GM21515 (cell line): Measurements from ENCODE around the gene PALLD.

Experiments
- ATAC-seq: cut with Tn5 transposase; IDR thresholded peaks from one replicate; pipeline ENCODE4 v1.9.1; 2021; ENCODE audit not compliant: unreplicated experiment

The PALLD gene

DNA sequence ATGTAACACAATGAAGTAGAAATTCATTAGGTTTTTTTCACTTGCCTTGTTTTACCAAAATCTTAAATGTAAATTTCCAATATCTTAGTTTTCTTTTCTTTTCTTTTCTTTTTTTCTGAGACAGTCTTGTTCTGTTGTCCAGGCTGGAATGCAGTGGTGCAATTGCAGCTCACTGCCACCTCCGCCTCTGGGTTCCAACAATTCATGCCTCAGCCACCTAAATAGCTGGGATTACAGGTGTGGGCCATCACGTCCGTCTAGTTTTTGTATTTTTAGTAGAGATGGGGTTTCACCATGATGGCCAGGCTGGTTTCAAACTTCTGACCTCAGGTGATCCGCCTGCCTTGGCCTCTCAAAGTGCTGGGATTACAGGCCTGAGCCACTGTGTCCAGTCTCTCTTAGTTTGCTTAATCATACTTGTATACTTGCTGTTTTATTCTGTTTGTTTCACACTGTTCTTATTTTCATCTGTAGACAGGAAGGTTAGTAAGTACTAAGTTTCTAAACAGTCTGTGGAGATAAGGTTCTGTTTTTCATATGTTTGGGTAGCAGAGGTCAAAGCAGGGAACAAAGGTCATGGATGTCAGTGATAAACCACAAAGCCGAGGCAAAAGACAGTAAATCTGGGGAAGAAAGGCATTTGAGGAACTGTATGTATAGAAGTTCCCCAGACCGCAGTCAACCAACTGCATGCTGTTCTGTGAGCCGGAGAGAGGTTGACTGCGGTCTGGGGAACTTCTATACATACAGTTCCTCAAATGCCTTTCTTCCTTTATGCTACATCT, 384.2 kb downstream of the PALLD start:
- ATAC-seq: peak; percentile 65

DNA sequence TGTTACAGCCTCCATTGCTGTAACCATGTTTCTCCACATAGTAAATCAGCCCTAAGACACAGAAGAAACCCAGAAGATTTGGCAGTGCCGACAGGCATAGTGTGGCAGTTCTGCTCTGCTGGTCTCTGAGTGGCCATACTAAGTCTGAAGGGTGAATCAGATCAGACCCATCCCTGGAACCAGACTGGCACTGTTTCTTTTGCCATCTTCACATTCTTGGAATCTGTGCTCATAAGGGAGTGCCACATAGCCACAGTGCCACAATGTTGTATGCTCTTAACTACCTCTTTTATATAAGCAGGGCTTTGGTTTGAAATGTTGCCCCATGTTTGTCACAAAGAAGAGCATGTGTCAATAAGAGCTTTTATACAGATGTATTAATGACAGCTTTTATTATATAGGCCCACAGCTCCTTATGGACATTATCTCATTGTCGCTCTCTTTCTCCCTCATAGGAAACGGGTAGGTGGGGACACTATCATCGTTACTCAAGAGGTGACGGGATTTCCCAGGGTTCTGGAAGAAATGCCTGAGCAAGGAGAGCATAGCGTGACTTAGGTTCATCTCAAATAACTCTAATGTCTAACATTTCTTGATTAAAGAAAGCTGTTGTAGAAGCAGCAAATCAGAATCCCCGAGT, 385.0 kb downstream of the PALLD start:
- no peak for ATAC-seq

DNA sequence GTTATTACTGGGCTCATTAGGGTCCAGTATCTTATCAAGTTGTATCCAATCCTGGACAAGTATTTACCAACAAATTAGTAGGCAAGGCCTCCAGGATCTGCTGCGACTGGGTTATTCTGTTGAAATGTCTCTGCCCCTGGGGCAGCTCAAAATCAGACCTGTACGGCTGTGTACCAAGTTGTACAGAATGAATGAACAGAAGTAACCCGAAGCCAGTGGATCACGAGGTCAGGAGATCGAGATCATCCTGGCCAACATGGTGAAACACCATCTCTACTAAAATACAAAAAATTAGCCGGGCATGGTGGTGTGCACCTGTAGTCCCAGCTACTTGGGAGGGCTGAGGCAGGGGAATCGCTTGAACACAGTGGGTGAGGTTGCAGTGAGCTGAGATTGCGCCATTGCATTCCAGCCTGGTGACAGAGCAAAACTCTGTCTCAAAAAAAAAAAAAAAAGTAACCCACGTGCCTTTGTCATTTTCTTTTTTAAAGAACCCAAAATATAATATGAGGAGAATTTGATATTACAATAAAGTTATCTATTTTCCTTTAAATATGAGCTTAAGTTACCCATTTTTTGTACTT, 385.9 kb downstream of the PALLD start:
- no peak for ATAC-seq

DNA sequence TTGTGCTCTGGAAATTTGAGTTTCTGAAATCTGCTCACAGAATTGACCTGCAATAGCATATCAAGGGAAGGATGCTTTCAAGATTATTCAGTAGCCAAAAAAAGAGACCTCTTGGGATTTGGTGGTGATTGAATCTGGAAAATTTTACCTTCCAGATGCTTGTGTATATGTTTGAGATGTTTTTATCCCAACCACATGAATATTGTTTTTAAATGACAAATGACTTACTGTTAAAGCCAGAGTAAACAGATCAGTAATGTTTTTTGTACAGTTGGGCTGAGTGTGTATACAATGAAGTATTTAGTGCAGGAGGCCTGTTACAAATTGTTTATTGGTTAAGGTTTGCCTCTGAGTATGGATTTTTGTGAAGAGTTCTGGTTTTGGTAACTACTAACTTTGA, 386.7 kb downstream of the PALLD start:
- ATAC-seq: no peak

DNA sequence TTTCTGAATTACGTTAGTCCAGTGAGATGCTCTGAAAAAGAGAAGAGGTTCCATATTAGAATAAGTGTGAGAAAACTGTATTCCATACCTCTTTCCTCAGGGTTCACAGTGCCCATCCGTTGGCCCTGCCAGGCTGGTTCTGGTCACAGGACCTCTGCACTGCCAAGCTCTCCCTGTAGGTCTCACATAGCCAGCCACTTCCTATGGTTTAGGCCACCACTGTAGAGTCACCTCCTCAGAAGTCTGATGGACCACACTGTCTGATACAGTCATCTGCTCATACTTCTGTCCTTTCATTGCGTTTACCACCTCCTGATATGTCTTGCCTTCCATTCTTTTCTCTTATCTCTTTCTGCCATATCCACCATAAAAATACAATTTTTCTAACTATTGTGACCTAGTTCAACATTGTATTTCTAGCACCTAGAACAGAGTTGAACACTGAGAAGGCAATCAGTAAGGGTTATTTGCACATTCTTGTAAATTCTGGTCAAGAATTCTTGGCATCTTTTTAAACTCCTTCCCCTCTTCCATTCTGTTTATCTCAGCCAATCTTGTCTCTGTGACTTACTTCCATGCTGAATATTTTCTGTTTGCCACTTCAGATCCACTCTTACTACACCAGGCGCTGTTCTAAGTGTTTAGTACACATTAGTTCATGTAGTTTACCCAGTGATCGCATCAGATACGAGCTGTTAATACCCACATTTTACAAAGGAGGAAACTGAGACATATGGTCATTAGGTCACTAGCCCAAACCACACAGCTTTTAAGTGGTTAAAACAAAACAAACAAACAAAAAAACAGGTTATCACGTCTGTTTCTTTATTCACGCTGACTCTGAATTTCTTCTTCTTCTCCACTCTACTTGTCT, 387.6 kb downstream of the PALLD start:
- ATAC-seq: no peak

DNA sequence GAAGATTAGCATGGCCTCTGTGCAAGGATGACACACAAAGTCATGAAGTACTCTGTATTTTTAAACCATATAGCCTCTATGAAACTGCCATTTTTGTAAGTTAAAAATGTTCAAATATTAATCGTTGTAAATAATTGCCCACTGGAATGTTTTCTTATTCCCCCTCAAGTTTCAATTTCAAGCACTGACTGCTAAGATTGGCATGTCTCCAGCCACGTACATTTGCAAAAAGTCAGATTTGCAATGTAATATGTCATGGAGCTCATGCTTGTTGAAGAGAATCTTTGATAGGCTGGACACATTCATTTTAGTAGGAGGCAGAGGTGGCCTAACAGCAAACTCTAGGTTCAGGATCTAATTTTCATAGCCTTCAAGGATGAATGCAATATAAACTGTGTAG, 388.5 kb downstream of the PALLD start:
- ATAC-seq: no peak

DNA sequence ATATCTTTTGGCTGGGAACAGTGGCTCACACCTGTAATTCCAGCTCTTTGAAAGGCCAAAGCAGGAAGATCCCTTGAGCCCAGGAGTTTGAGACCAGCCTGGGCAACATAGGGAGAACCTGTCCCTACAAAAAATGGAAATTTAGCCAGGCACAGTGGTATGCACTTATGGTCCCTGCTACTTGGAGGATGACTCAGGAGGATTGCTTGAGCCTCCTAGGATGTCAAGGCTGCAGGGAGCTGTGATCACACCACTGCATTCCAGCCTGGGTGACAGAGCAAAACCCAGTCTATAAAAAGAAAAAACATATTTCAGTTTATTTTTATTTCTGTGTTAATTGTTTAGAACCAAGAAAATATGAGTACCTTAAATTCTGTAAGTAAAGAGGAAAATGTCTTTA, 389.5 kb downstream of the PALLD start:
- no peak for ATAC-seq

DNA sequence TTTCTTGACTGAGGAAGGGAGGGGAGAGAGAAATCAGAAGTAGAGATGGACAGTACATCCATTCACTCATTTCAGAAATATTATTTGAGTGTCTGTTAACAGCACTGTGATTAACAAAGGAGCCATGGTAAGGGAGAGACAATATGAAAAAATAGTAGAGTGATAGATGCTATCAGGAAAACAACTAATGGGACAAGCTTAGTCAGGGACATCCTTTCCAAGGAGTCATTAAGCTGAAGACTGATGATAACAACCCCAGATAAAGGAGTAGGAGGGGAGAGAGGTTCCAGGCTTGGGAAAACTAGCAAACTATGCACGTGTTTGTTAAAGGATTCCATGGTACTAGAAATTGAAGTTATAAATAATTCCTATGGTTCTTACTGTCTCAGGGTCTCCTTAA, 391.0 kb downstream of the PALLD start:
- ATAC-seq: no peak

DNA sequence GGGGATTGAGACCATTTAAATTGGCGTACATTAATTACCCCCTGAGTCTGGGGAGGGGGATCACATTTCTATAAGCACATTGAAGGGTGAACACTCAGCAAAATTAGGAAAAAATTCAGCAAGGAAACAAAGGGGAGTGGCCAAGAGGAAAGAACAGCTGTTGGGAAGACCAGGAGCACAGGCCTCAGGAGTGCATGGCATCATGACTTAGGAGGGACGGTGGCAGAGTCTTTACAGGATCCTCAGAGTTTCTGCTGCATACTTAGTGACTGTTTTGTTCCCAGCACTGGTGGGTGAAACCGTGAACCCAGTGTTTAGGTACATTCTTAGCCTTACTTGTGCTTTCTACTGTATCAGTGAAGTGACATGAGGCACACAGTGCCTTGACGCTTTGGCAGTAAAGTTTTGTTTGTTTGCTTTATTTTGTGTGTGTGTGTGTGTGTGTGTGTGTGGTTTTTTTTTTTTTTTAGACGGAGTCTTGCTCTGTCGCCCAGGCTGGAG, 391.9 kb downstream of the PALLD start:
- ATAC-seq: no peak

DNA sequence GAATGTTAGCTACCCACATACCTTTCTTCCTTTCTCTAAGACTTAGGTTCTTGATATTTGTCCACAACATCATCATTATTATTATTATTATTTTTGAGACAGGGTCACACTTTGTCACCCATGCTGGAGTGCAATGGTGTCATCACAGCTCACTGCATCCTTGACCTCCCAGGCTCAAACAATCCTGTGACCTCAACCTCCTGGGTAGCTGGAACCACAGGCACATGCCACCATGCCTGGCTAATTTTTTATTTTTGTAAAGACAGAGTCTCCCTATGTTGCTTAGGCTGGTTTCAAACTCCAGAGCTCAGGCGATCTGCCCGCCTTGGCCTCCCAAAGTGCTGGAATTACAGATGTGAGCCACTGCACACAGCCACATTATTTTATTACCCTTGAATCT, 394.2 kb downstream of the PALLD start:
- ATAC-seq: no peak

DNA sequence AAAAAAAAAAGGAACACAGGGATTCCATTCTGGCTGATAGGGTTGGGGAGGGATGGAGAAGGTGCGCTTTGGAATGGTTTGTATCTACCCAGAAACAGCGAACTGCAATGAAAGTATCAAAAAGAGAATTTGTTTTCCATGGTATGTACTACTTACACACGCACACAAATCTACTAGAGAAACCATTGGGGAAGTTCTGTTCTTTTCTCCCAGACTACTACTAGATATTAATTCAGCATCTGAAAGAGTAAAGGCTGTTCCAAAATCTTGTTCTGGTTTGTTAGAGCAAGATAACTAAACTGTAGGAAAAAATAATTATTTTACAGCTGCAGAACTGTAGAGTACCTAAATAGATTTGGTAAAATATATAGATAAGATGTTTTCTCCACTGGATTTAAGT, 394.8 kb downstream of the PALLD start:
- no peak for ATAC-seq

DNA sequence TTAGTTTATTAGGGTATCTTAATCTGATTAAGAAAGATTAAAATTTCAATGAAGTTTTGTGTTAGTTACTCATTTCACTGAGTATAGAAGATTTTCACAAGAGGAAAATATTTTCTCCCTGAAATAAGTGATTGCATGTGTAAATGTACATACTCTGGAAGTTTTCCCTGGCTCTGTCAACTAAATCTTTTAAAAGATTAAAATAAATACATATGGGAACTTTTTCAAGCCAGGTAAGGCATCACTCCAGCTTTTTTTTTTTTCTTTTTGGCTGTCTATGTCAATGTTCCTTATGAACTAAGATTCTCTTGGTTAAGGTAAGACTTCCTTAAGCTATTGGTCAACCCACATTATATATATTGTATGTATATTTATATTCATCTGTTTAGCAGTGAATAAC, 395.6 kb downstream of the PALLD start:
- ATAC-seq: no peak

DNA sequence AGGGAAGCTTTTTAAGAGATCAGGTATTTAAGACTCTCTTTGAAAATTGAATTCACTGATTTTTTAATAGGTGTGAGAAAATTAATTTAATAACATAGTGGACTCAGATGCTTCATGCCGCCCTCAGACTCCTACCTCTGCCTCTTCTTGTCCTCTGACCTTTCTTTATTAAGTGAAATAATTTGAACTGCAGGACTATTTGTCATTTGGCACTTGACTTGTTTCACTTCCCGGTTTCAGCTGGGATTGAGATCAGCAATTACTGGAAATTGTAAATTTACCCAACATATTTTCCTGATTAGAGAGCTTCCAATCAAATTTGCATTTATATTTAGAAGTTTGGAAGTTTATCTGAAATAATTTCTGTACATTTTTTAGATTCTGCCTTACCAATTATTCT, 396.4 kb downstream of the PALLD start:
- ATAC-seq: no peak

DNA sequence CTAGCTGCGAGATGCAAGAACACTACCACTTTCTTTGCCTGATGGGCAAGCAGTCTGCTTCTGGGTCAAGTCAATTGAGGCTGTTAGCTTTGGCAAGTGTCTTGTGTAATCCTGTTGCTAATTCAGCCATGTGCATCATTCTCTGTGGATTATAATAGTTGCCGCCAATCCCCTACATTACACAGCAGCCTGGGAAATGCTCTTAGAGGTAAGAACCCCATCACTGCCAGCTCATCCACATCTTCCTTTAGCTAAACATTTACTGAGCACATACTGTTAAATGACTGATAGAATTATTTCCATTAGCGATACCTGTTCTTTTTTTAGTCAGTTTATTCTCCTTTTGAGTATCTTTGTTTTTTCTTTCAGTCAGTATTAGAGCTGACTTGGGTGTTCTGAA, 397.0 kb downstream of the PALLD start:
- ATAC-seq: no peak

DNA sequence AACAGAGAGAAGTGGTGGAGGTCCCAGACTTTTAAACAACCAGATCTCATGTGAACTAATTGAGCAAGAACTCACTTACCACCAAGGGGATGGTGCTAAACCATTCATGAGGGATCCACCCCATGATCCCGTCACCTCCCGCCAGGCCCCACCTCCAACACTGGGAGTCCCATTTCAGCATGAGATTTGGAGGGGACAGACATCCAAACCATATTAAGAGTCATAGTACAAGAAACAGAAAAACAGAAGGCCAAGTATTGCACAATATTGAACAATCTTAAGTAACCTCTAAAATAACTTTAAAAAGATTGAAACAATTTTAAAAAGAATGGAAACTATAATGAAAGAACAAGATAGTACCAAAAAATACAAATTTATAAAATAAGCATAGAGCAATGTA, 403.2 kb downstream of the PALLD start:
- no peak for ATAC-seq

DNA sequence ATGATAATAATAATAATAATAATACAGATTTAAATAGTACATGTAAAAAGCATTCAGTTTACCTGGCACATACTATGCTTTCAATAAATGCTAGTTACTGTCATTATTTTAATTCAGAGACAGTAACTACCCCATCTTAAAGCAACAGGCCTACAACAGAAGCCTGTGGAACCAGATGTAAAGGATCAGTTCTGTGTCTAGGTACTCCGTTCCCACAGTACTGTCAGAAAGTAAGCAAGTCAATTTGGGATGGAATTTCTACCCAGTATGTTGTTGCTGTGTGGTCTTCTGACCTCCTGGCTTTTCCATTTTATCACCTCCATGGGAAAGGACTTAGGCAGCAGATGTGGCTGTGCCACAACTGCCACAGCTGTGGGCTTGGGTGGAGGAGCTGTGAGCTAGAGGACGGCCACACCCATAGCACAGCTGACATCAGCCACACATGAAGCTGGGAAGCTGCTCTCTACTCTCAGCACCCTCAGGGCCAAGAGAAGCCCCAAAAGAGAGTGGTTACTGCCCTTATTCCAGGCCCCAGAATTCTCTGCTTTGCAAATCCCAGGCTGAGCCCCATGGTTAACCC, 410.4 kb downstream of the PALLD start:
- no peak for ATAC-seq

DNA sequence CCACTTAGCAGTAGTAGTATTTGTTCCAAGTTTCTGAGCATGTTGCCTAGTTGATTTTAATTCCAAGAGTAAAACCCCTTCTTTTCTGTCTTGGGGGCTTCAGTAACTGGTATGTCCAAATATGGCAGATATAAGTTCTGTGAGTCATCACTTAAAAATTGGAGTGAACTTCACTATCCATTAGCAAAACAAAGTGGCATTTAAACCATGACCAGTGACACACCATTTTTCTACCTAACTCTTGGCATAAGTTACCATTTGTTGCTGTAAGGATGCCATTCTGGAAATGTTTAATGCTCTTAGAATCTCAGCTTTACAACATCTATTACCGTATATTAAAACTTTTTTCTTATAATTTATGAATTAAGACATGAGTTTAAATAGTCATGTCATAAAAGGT, 411.2 kb downstream of the PALLD start:
- ATAC-seq: no peak

DNA sequence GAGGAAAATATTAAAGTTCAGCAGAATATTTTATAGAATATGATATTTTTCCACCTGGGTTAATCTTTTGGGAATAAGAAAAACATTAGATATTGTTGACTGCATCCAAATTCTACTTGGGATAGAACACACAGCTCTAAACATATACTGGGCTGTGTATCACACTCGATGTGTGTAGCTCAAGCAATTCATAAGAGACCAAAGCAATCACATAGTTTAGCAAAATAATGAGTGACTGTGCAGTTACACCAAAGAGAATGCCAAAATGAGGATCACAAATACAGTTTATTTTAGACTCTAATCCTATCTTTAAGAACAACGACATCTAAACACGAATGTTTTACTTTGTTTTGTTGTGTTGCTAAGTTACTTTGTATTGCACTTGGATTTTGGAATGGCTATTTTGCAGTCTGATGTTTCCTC, 412.0 kb downstream of the PALLD start:
- no peak for ATAC-seq

DNA sequence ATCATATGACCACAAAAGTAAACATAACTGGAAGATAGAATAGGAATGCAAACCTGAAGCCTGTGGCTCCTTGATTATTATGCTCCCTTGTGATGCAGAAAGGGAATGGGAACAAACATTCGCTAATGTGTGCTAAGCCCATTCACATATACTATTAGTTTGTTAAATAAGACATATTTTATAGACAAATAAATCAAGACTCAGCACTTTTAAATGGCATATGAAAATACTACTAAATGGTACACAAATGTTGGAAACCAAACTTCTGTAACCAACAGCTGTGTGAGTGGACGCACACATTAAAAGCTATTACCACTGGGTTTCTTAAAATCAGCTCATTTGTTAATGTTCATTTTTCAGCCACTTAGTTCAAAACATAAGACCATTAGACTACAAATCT, 417.2 kb downstream of the PALLD start:
- ATAC-seq: no peak

DNA sequence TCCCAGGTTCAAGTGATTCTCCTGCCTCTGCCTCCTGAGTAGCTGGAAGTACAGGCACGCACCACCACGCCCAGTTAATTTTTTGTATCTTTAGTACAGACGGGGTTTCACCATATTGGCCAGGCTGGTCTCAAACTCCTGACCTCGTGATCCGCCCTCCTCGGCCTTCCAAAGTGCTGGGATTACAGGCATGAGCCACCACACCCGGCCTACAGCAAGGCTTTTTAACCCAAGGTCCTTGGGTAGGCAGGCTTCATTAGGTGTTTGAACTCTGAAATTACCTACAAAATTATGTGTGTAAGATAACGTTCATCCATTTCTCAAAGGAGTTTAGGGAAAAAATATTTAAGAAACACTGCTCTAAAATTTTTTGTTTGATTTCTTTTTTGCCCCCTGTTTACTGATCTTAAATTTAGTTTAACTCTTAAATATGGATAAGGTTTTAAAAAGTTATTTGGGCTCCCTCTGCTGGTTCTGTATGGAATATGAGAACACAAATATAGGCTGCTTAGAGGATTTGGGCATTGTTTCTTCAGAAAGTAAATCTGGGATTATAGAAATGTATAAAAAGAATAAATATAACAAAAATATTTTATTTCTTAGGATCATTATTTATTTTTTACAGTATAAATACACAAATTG, 420.4 kb downstream of the PALLD start:
- ATAC-seq: no peak
